GM21737 (cell line): ENCODE results near the gene ARPC5.

Source experiments
- ATAC-seq: cut with Tn5 transposase; IDR thresholded peaks from one replicate; pipeline ENCODE4 v1.9.1; 2021; ENCODE audit warnings: mild to moderate bottlenecking, moderate library complexity; ENCODE audit not compliant: unreplicated experiment

The ARPC5 gene

DNA sequence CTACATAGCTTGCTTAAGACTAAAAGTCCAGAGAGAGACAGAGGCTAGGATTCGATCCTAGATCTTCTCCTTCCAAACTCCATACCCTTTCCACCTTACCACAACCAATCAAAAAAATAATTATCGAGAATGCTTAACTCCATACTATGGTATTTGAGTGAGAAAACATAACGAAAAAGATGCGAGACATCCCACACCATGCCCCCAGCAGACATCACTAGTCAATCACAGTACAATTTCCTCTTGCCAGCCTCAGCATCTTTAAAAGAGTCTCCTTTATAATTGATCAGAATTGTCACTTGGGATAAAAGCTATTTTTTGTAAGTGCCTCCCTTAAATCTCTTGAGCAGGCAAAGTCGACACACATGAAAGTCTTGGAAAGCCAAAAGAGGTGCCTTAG is 46.2 kb downstream of the ARPC5 start:
- no peak for ATAC-seq

DNA sequence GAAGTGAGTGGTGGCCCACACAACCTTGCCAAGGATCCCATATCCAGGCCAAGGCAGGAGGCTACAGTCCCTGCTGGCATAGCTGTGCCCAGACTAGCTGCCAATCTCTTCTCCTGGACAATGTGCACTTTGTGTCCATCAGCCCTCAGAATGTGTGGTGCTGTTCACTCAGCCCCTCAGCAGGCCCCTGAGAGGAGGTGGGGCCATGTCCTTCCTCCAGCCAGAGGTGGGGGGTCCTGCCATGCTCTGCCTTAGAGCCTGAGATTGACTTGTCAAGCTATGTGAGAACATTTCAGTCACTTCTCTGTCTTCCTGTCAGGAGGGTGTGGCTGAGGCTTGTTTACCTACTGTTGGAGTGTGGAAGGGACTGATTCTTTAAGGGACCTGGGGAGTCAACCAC is 46.8 kb downstream of the ARPC5 start:
- ATAC-seq: no peak

DNA sequence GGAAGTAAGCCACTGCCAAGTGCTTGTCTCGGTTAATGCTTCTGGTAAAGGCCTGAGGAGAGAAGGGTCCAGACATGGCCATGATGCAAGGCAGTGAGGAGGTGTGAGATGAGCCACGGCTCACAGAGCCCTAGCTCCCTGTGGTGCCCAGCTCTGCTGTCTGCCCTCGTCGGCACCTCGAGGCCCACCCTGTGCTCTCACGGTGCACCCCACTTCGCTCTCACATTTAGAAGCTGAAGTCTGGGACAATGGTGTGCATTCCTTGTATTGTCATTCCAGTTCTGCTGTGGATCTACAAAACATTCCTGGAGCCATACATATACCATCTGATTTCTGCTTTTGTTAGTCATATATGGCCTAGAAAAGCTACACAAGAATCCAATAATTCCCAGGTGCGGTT is 48.7 kb downstream of the ARPC5 start:
- ATAC-seq: no peak

DNA sequence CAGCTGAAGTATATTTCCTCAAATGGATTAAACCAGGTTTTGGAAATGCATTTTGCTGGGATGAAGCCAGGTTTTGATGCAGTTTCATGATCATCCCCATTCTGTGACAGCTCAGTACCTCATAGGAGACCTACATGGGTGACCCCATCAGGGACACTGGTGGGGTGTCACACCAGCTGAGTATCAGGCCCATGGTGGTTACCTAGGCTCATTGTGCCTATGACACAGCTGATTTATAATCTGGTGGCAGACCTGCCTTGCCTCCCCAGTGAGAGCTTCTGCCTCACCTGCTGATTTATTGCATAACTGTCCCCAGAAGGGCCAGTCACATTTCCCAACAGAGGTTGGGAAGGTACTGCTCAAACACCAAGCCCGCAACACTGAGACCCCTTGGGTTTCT is 49.1 kb downstream of the ARPC5 start:
- ATAC-seq: no peak

DNA sequence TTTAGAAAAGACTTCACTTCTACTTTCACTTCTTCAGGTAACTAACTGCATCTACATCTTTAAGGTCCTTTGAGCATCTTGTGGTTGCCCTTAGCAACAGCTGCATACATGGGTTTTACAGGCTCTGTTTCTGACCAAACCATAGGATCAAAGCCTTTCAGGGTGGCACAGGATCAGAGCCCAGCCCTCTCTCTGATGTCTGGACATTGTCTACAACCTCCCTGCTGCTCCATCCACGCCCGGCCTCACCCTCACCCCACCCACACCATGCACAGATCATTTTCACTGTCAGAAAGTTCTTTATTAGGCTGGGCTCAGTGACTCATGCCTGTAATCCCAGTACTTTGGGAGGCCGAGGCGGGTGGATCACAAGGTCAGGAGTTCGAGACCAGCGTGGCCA is 50.5 kb downstream of the ARPC5 start:
- ATAC-seq: no peak

DNA sequence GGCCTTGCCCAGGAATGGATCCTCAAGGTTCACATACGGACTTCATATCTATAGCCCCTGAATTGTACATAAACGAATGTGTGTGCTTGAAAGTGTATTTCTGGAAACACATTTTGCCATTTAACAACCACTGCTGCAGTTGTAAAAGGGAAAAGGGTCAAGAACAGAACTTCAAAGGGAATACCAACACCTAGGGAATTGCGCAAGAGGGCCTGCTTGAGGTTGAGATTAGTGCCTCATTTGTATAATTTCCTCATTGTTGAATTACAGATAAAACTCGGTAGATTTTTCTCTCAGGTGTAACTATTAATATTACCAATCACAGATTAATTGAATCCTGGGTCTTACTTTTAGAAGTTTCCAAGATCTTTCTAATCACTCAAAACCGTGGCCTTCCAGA is 51.4 kb downstream of the ARPC5 start:
- no peak for ATAC-seq

DNA sequence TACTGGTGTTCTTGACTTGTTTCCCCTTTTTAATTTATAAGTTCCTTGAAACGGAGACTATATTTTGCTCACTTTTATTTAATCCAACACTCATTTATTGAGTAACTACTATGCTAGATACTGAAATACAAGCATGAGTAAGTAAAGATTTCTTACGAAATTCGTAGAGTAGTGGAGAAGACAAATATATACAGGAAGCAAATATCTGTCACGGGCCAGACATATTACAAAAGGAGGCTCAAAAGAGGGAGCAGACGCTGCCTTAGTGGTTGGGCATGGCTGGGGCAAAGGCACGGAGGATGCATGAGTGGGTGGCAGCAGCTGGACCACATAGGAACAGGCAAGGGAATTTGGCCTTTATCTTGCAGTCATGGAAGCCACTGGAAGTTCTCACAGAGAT is 52.1 kb downstream of the ARPC5 start:
- ATAC-seq: no peak

DNA sequence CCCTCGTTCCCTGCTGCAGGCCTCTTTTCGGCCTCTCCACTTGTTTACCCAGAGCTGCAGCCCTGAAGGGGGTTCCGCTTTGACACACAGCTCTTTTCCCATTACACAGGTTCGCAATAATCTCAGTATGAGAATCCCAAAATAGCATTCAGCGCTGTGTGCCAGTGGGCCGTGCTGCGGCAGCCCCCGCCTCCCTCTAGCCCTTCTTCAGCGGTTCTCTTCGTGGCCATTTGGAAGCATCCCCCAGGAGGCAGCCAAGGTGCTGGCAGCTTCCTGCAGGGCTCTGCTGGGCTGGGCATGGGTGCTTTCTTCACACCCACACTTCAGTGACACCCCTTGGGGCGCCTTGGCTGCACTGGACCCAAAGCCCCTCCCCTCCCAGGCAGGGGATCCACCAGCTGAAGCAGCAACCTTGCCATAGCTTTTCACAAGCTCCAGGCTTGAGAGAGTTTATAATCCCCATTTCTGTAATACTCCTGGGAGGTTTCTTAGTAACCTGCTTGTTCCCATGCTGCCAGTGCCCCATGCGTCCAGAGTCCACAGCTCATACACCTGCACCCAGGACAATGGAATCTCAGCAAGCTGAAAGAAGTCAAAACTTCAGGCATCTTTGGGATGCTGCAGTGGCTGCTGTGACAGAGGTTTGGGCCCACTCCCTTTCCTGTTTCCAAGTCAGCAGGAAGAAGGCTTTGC is 53.4 kb downstream of the ARPC5 start:
- no peak for ATAC-seq

DNA sequence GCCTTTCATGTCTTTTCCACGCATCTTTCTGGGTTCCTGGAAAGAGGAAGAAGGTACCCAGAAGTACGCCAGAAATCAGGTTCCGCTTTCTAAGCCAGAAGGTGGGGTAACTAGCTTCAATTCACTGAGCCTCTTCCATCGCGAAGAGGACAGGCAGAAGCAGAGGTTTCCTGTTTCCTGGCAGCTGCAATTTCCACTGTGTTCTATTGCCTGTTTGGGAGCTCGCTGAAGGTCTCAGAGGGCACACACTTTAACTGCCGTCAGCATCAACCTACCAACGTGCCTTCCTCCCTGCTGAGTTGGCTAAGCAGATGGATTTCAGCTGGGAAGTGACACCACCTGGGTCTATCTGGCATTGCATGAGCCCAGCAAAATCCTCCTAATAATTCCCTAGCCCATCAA is 55.3 kb downstream of the ARPC5 start:
- ATAC-seq: no peak

DNA sequence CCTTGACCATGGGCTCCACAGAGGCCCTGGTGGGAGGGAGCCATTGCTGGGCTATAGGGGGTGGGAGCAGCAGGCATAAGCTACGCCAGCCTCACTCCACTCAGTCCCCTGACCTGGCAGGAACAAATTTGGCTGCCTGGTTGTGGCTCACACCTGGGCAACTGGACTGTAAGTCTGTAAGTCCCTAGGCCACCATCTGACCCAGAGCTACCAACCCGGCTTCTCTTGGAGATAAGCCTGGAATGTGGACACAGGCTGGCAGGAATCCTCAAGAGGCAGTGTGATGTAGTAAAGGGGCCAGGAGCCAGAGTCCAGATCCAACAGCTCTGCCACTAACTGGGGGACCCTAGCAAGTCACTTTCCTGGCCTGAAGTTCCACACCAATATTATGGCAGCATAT is 56.7 kb downstream of the ARPC5 start:
- no peak for ATAC-seq

DNA sequence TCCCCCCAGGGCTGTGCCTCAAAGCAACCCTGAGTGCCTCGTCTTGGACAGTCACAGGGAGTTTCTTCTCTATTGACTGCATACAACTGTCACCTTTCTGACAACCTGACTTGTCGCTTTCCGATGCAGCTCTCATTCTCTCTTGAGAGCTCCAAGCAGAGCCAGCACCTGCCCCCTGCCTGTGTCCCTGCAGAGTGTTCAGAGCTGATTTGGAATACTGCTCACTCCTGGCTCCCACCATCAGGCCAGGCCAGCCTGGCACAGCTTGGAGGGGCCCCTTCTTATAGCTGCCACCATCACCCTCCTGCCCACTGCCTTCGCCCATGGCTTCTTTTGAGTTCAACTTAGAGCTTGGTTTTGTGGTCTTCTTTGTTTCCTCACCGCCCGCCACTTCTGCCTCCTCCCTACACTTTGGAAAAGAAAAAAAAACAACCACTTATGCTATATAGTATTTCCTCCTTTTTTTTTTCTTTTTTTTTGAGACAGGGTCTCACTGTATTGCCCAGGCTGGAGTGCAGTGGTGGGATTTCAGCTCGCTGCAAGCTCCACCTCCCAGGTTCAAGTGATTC is 57.6 kb downstream of the ARPC5 start:
- ATAC-seq: no peak

DNA sequence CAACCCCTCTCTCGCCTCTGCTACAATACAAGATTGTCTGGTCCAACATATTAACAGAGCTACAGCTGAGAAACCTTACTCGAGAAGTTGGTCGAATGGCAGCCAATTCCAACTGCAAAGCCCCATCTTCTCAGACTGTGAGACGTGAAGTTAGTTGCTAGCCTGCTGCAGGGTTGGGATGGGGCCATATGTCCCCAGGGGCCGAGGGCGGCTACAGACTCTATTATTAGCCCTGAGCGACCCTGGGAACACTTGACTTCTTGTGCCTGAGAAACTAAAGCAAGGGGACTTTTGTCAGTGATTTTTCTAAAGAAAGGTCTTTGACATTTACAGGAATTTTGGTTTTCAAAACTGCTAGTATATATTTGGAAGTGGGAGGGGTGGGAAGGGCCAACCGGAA is 59.0 kb downstream of the ARPC5 start:
- no peak for ATAC-seq

DNA sequence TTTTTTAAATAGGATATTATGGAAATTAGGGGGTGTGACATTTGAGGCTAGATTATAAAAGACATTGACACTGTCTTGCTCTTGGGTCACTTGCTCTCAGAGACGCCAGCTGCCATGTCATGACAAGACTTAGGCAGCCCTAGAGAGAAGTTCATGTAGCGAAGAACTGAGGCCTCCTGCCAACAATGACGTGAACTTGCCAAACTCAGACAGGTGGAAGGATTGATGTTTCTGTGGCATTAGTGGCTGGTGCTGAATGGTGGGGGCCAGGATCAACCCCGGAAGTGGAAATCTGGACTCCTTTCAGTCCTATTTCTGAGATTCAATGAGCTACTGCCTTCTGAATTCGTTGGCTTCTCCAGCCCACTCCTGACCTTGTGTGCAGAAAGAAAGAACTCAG is 60.0 kb downstream of the ARPC5 start:
- ATAC-seq: no peak

DNA sequence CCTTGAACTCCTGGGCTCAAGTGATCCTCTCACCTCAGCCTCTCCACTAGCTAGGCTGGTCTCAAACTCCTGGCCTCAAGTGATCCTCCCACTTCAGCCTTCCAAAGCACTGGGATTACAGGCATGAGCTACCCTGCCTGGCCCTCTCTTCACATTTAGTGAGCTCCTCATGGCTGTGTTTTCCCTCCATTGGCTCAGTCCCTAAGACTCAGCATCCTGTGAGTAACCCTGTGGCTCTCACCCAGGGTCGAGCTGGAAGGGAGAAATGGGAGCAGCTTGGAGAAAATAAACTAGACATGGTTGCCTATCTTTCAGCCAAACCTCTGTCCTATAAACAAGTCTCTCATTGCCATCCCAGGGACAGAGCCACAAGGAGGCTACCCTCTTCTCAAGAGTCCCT is 62.9 kb downstream of the ARPC5 start:
- ATAC-seq: no peak

DNA sequence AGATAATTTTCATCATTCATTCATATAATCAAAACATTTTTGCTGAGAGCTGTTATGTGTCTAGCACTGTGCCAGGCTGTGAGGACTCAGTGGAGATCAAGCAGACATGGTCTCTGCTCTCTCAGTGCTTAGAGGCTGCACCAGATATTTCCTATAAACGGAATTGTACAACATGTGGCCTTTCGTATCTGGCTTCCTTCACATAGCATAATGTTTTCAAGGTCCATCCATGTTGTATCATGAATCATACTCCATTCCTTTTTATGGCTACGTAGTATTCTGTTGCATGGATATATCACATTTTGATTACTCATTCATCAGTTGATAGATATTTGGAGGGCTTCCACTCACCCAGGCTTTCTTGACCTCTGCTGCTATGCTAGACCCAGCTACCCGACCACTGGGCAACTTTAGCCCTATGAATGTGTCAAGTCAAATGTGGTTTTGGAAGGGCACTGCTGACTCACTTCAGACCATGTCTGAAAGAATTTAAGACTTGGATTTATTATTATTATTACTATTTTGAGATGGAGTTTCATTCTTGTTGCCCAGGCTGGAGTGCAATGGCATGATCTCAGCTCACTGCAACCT is 63.8 kb downstream of the ARPC5 start:
- ATAC-seq: no peak
